Measurements from ENCODE around the gene SAMD8.

Gene SAMD8

DNA sequence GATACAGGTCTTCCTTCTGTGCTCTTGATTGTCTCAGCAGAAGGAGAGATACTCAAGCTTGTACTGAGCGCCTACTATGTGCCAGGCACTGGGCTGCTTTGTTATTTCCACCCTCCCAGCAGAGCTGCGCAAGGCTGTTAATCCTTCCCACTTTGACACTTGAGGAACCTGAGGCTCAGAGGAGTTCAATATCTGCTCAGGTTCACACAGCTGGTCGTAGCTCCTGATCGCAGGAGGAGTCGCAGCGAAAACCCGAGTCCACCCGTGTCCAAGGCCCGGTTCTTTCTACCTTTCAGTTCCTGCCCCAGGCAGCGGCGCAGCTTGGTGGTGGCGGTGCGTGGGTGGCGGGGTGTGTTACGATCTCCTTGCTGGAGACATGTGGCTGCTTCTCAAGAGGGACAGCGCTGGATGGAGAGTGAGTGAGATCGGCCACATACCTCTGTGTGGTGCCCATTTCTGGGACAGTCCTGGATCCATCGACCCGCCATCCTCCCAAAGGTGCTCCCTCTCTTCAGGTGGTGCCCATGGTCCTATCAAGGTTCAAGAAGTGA lies 26.5 kb upstream of the SAMD8 start:
- TF ChIP-seq, protein P1, sequence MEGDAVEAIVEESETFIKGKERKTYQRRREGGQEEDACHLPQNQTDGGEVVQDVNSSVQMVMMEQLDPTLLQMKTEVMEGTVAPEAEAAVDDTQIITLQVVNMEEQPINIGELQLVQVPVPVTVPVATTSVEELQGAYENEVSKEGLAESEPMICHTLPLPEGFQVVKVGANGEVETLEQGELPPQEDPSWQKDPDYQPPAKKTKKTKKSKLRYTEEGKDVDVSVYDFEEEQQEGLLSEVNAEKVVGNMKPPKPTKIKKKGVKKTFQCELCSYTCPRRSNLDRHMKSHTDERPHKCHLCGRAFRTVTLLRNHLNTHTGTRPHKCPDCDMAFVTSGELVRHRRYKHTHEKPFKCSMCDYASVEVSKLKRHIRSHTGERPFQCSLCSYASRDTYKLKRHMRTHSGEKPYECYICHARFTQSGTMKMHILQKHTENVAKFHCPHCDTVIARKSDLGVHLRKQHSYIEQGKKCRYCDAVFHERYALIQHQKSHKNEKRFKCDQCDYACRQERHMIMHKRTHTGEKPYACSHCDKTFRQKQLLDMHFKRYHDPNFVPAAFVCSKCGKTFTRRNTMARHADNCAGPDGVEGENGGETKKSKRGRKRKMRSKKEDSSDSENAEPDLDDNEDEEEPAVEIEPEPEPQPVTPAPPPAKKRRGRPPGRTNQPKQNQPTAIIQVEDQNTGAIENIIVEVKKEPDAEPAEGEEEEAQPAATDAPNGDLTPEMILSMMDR (IDR thresholded peaks at IDR 0.05; ENCODE audit: insufficient read depth, low read depth, low read length, missing control alignments), result no peak
- DNase-seq (ENCODE audit: low read depth), result no peak
- no peak overlapping the region for H3K4me3 ChIP-seq (ENCODE audit: low read depth, low read length)

DNA sequence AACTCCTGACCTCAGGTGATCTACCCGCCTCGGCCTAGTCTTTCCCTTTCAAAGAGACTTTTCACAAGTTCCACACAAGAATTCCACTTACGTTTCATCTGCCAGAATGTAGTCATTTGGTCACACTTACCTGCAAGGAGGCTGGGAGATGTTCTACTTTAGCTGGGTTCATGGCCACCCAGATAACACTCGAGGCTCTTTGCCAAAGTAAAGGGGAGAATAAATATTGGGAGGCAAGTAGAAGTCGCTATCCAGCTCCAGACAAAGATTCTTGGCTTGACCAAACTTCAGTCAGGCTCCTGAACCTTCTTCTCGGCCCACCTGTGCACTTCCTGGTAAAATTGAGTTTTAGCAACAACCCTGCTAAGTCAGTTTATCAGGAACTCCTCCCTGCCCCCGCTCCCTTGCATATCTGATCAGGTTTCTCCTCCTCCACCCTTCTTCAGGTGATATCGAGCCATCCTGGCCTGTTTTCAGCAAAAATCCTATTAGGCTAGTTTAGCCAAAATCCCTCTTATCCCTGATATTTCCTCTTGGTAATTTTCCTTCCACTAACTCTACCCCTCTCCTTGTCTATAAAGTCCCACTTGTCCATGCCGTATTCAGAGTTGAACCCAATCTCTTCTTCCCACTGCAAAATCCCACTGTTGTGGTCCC lies 25.1 kb upstream of the SAMD8 start:
- no peak for DNase-seq (ENCODE audit: low read depth)
- H3K4me3 ChIP-seq (ENCODE audit: low read depth, low read length), result no peak overlapping the region
- TF ChIP-seq, protein P1 (IDR thresholded peaks at IDR 0.05; ENCODE audit: insufficient read depth, low read depth, low read length, missing control alignments), result no peak

DNA sequence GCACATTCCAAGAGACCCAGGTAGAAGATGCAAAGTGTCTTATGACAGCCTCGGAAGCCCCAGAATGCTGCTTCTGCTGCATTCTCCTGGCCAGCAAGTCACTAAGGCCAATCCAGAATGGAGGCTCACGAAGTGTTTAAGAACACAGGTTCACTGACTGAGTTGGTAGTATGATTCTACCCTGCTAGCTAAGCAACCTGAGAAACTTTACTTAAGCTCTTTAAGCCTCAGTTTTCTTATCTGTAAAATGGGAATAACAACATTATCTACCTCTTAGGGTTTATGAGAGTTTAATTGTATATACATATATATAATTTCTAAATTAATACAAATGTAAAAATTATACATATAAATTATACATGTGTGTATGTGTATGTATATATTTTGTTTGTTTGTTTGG lies 22.8 kb upstream of the SAMD8 start:
- TF ChIP-seq, protein P1 (IDR thresholded peaks at IDR 0.05; ENCODE audit: insufficient read depth, low read depth, low read length, missing control alignments), result no peak
- no peak for DNase-seq (ENCODE audit: low read depth)

DNA sequence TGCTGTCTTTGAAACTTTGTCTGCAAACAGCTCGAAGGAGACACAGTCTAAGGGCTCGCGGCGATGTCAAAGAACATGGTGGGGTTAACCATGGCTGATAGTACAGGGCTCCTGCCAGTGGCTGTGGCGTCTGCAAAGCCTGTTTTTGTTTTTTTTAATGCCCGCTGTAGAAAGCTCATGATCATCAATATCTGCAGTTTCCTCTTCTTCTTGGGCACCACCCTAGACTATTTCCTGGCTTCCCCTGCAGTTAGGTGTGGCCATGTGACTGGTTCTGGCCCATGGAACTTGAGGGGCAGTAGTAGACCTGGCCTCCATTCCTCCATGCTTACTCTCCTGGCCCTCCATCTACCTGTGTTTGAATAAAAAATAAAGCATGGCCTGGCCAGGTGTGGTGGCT lies 21.8 kb upstream of the SAMD8 start:
- H3K4me3 ChIP-seq (ENCODE audit: low read depth, low read length), result no peak overlapping the region
- no peak for DNase-seq (ENCODE audit: low read depth)
- TF ChIP-seq, protein P1 (IDR thresholded peaks at IDR 0.05; ENCODE audit: insufficient read depth, low read depth, low read length, missing control alignments), result no peak

More for the DNA sequence above, 22.8 kb upstream of the SAMD8 start:
- H3K4me3 ChIP-seq (ENCODE audit: low read depth, low read length), result no peak overlapping the region

DNA sequence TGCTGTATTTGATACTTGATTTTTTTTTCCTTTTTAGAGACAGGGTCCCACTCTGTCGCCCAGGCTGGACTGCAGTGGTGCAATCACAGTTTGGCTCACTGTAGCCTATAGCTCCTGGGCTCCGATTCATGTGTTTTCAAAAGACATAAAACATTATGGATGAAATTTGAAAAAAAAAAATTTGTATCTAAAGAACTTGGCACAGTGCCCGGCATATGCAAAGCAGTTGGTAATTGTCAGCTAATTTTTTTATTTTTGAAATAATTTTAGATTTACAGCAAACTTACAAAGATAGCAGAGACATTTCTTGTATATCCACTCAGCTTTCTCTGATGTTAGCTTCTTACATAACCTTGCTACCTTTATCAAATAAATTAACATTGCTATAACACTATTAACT lies 20.3 kb upstream of the SAMD8 start:
- TF ChIP-seq, protein P1 (IDR thresholded peaks at IDR 0.05; ENCODE audit: insufficient read depth, low read depth, low read length, missing control alignments), result no peak
- DNase-seq (ENCODE audit: low read depth), result no peak

DNA sequence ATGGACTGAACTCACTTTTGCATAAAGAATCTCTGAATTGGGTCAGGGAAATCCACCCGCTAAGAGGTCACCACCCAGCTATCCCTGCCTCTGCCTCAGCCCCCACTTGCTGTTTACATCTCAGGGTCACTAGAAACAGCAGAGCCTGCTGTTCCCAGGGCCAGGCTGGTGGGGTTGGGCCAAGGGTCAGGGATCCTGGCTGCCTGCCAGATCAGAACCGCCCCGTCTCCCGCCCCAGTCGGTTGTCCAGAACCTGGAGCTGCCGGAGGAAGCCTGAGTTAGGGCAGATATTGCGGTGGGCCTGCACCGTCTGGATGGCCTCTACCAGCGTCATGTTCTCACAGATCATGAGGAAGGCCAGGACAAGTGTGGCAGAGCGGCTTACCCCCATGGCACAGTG lies 17.0 kb upstream of the SAMD8 start:
- H3K4me3 ChIP-seq (ENCODE audit: low read depth, low read length), result no peak overlapping the region
- TF ChIP-seq, protein P1 (IDR thresholded peaks at IDR 0.05; ENCODE audit: insufficient read depth, low read depth, low read length, missing control alignments), result no peak
- no peak for DNase-seq (ENCODE audit: low read depth)

More for the DNA sequence above, 20.3 kb upstream of the SAMD8 start:
- no peak overlapping the region for H3K4me3 ChIP-seq (ENCODE audit: low read depth, low read length)

DNA sequence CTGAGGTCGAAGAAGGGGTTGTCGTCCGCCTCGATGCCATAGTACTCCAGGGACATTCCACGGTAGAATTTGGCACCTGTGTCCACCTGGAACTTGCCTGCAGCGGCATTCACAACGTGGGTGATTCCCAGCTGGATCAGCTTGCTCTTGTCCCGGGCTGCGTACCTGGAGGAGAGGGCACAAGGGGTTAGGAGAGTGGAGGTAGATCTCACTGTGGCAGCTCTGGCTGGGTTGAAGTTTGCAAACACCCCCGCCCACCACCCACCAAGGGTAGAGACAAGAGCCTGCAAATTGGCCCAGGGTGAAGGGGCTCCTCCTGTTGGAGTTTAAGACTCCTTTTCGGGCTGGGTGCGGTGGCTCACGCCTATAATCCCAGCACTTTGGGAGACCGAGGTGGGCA lies 15.8 kb upstream of the SAMD8 start:
- H3K4me3 ChIP-seq (ENCODE audit: low read depth, low read length), result no peak overlapping the region
- DNase-seq (ENCODE audit: low read depth), result no peak
- TF ChIP-seq, protein P1 (IDR thresholded peaks at IDR 0.05; ENCODE audit: insufficient read depth, low read depth, low read length, missing control alignments), result no peak
